Sigmoid colon (tissue), 7 donors: Measurements from ENCODE around the gene CTXN3. TPM values are rescaled to one million over a fixed set of nuclear protein-coding genes. Genes with fewer than 3 reads are reported as not detected.
A peak's percentile ranks its signal among the peaks of the same experiment; 100 is the strongest.

Experiments used
- DNase-seq: peaks from one replicate; pipeline ENCODE4 v3.0.0-alpha.2; 2019
- H3K27ac ChIP-seq, 4 donors: fragments of 200-600 bp; sonication (generic); one replicate each; pipeline ENCODE4 v1.5.1; 2016 to 2019; ENCODE audit warnings: mild to moderate bottlenecking in 1 of 4
- H3K27me3 ChIP-seq, 3 donors: fragments of 200-600 bp; sonication (generic); one replicate each; pipeline ENCODE4 v1.5.1; 2019; ENCODE audit warnings: mild to moderate bottlenecking in 1 of 3
- H3K36me3 ChIP-seq, 4 donors: fragments of 200-600 bp; sonication (generic); one replicate each; pipeline ENCODE4 v1.5.1; 2016 to 2019
- H3K4me1 ChIP-seq, 4 donors: fragments of 200-600 bp; sonication (generic); one replicate each; pipeline ENCODE4 v1.5.1; 2017 to 2019
- H3K4me3 ChIP-seq, 4 donors: fragments of 200-600 bp; sonication (generic); one replicate each; pipeline ENCODE4 v1.5.1; 2017 to 2019; ENCODE audit warnings: mild to moderate bottlenecking in 2 of 4, moderate library complexity in 1 of 4
- H3K9me3 ChIP-seq, 4 donors: fragments of 200-600 bp in 3 of 4; sonication (generic) in 3 of 4; one replicate each; pipeline versions ENCODE4 v1.5.1 to v1.6.1; 2013 to 2019
- CTCF ChIP-seq, 4 experiments: fragments of 450-650 bp in 3 of 4; fragments of 200-600 bp in 1 of 4; IDR thresholded peaks; one replicate each; pipeline ENCODE4 v1.5.1; 2016 to 2019; ENCODE audit warnings: antibody characterized with exemption in 4 of 4, mild to moderate bottlenecking in 3 of 4, moderate library complexity in 2 of 4
- EP300 ChIP-seq, 4 donors: sonication (generic); formaldehyde crosslinking; IDR thresholded peaks; one replicate each; pipeline ENCODE4 v1.6.1; 2017; ENCODE audit warnings: antibody characterized with exemption in 4 of 4
- POLR2A ChIP-seq, 2 donors: fragments of 450-650 bp; IDR thresholded peaks; one replicate each; pipeline ENCODE4 v1.6.1; 2016; ENCODE audit warnings: antibody characterized with exemption in 2 of 2, mild to moderate bottlenecking in 2 of 2, moderate library complexity in 2 of 2
- POLR2AphosphoS5 ChIP-seq, 4 donors: sonication (generic); formaldehyde crosslinking; IDR thresholded peaks; one replicate each; pipeline ENCODE4 v1.6.1; 2017; ENCODE audit warnings: antibody characterized with exemption in 4 of 4
- WGBS, 2 donors: extraction: QIAGEN DNeasy Blood & Tissue Kit; methylation state at CpG; one replicate each; pipeline ENCODE4 v1.1.7; 2013; 5-methylcytosine and 5-hydroxymethylcytosine counted together
- intact Hi-C: fragments of 100-400 bp; cut with DNase I; formaldehyde crosslinking; loops from one replicate; pipeline ENCODE4 v1.15.1; 2023
- polyA plus RNA-seq, 3 donors: library from polyadenylated mRNA; stranded (reverse); fragments of 200-250 nt; gene quantifications; one replicate each; pipeline ENCODE4 v1.2.3, GENCODE V29; 2013
- total RNA-seq, 4 donors: library from RNA; depleted of rRNA; stranded (reverse); fragments of >200 nt; gene quantifications; one replicate each; pipeline ENCODE4 v1.1.0, GENCODE V29; 2016
- donor health status: healthy with polysubstance abuse.
- donor health status: Bipolar disorder and iron deficiency.
- donor health status: healthy.

Gene CTXN3
- total and polyA plus RNA-seq, 7 donors: not detected

- Histone ChIP-seq H3K27me3 (no peaks in the 10 kb centered on the region), H3K27ac (peak overlapping the region; percentile 59 to 78 (median 72)), H3K36me3 (no peaks in the 10 kb centered on the region), H3K9me3 (no peaks in the 10 kb centered on the region), H3K4me3 (no peak overlapping the region), H3K4me1 (peaks cover 0 to 96% (median 66%) of the 10 kb centered on the region in 4 donors)
- TF ChIP-seq CTCF (IDR thresholded peaks at IDR 0.05): no peak
- TF ChIP-seq POLR2AphosphoS5 (IDR thresholded peaks at IDR 0.05): peak; percentile 30 to 65 (median 51)
- no peak for TF ChIP-seq EP300 (IDR thresholded peaks at IDR 0.05)
- no peak for TF ChIP-seq POLR2A (IDR thresholded peaks at IDR 0.05)
- intact Hi-C loops: no loop called here
- peak; percentile 67 for DNase-seq
- 87 to 92% methylated on average over 8 of the region's 8 CpGs for WGBS, 2 donors
These were observed 1.4 kb upstream of the CTXN3 start for GRCh38 chr5:127647361-127647958.

- Histone ChIP-seq H3K36me3 (no peaks in the 10 kb centered on the region), H3K9me3 (no peaks in the 10 kb centered on the region), H3K4me1 (peaks cover 0 to 73% (median 52%) of the 10 kb centered on the region in 4 donors), H3K27me3 (no peaks in the 10 kb centered on the region), H3K27ac (peak overlapping the region; percentile 19 to 58 (median 40)), H3K4me3 (no peak overlapping the region)
- DNase-seq: peak; percentile 78
- WGBS, 2 donors: 35 to 43% methylated on average over 2 of the region's 2 CpGs
- TF ChIP-seq POLR2A (IDR thresholded peaks at IDR 0.05): no peak
- no peak for TF ChIP-seq EP300 (IDR thresholded peaks at IDR 0.05)
- no peak for TF ChIP-seq CTCF (IDR thresholded peaks at IDR 0.05)
- no peak for TF ChIP-seq POLR2AphosphoS5 (IDR thresholded peaks at IDR 0.05)
- intact Hi-C loops: no loop called here
These were observed 1.1 kb downstream of the CTXN3 start for GRCh38 chr5:127650022-127650421.

- intact Hi-C loops: no loop called here
- Histone ChIP-seq H3K4me3 (no peak overlapping the region), H3K27ac (peak overlapping the region; percentile 19 to 58 (median 40)), H3K36me3 (no peaks in the 10 kb centered on the region), H3K9me3 (no peaks in the 10 kb centered on the region), H3K4me1 (peaks cover 0 to 67% (median 47%) of the 10 kb centered on the region in 4 donors), H3K27me3 (no peaks in the 10 kb centered on the region)
- no peak for TF ChIP-seq POLR2A (IDR thresholded peaks at IDR 0.05)
- peak in 1 of 4 donors; percentile 7 for TF ChIP-seq POLR2AphosphoS5 (IDR thresholded peaks at IDR 0.05)
- WGBS, 2 donors: 51 to 65% methylated on average over 1 of the region's 1 CpG
- no peak for DNase-seq
These were observed 1.8 kb downstream of the CTXN3 start for GRCh38 chr5:127650649-127651048.

GRCh38 chr5:127652952-127653611 is 4.2 kb downstream of the CTXN3 start:
- peaks cover 0 to 42% (median 24%) of the 10 kb centered on the region in 4 donors for H3K4me1 ChIP-seq
- no peaks in the 10 kb centered on the region for H3K36me3 ChIP-seq
- H3K27ac ChIP-seq: no peak overlapping the region
- 88 to 91% methylated on average over 7 of the region's 7 CpGs for WGBS, 2 donors
- no peaks in the 10 kb centered on the region for H3K9me3 ChIP-seq
- H3K27me3 ChIP-seq: no peaks in the 10 kb centered on the region
- TF ChIP-seq CTCF (IDR thresholded peaks at IDR 0.05) (no peak), EP300 (IDR thresholded peaks at IDR 0.05) (no peak), POLR2AphosphoS5 (IDR thresholded peaks at IDR 0.05) (no peak), POLR2A (IDR thresholded peaks at IDR 0.05) (no peak)
- no peak for DNase-seq
- intact Hi-C loops: no loop called here
- H3K4me3 ChIP-seq: no peak overlapping the region

GRCh38 chr5:127656825-127657224 is 7.9 kb downstream of the CTXN3 start:
- Histone ChIP-seq H3K36me3 (no peaks in the 10 kb centered on the region), H3K9me3 (no peaks in the 10 kb centered on the region), H3K27ac (no peak overlapping the region), H3K4me3 (no peak overlapping the region), H3K4me1 (peaks cover 0 to 32% (median 16%) of the 10 kb centered on the region in 4 donors), H3K27me3 (no peaks in the 10 kb centered on the region)
- DNase-seq: no peak
- intact Hi-C loops: no loop called here
- TF ChIP-seq POLR2AphosphoS5 (IDR thresholded peaks at IDR 0.05) (no peak), CTCF (IDR thresholded peaks at IDR 0.05) (no peak), EP300 (IDR thresholded peaks at IDR 0.05) (no peak), POLR2A (IDR thresholded peaks at IDR 0.05) (no peak)
- 71 to 79% methylated on average over 6 of the region's 6 CpGs for WGBS, 2 donors
